Left renal pelvis (tissue), 4 donors: ENCODE results near the gene CSF1R. TPM values are rescaled to one million over a fixed set of nuclear protein-coding genes. Genes with fewer than 3 reads are reported as not detected.
"Not testable (repeated sequence)": the region's sequence is repeated elsewhere in the genome, so short reads cannot be mapped to it uniquely, and the experiment has no call there.

Experiments used
- DNase-seq, 4 donors: peaks; one replicate each; pipeline ENCODE4 v3.0.0-alpha.2; 2013; ENCODE audit warnings: low read depth in 4 of 4, low spot score in 3 of 4
- polyA plus RNA-seq, 4 donors: library from polyadenylated mRNA; unstranded; fragments of 120-200 nt; gene quantifications; one replicate each; pipeline ENCODE4 v1.2.1, GENCODE V29; 2013; ENCODE audit not compliant: insufficient read length in 4 of 4

CSF1R gene
- polyA plus RNA-seq, 4 donors: 15.4 to 36.1 (median 17.1) TPM

DNA sequence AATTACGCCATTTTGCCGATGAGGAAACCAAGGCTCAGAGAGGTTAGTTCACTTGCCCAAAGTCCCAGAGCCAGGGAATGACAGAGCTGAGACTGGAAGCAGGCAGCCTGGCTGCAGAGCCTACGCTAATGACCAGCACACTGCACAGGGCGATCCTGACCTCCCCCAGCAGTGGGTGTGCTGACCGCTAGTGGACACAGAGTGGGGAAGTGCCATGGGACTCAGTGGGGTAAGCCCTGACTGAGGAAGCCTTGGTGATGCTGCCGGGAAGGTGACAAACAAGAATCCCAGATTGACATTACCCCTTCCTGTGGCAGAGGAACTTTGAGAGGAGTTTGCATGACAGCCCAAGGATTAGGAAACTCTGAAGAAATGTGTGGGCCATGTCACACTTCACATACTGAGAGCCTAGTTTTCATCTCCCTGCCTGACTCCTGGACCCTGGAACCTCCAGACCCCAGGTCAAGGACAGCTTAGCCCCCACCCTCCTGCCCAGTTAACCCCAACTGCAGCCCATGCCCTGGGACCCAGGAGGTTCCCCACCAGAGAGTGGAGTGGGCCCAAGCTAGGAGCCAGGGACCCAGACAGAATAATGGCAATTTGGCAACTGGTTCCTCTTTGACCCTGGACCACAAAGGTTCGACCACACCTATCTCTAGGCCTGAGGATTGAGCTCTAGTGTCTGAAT, 19.7 kb upstream of the CSF1R start:
- no peak for DNase-seq

DNA sequence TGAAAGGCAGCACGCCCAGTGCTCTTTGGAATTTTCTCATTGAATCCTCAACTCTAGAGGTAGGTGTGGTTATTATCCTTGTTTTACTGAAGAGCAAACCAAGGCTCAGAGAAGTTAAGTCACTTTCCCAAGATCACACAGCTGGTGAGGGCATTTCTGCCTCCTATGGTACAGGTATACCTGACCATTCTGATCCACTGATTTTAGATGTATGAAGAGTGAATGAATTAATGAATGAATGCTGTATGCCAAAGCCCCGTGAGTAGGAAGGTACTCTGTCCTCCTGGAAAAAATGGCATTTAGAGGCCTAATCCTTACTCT, 18.2 kb upstream of the CSF1R start:
- DNase-seq: no peak

DNA sequence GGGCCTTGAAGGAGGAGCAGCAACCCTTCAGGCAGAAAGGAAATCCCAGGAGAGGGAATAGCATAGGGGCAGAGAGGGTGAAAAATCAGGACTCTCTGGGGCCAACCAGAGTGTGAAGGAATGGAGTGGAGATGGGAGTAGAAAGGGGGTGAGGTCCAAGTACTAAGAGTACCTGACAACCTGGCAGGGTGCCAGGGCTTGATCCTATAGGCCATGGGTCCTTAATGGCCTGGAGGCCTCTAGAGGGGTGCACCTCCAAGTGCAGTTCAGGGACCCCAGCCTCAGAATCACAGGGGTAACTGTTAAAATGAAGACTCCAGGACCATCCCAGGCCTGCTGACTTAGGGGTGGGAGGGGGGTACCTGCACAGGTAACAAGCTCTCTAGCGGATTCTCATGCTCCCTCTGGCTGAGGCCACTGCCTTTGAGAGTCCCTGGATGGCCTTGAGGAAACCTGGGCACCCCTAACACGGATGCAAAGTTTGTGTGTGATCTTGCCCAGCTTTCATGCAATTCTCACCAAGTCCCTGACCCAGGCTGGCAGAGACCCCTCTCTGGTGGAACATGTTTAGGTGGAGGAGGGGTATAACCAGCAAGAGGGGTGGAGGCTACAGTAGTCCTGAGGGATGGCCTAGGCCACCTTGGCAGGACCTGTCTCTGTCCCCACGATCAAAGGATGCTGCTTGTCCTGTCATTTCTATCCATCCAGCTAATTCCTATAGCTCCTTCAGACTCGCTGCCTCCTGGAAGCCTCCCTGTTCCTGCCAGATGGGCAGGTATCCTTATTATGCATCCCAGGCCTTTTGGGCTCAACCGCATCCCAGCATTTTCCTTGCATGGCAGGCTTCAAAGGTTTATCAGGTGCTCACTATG, 17.6 kb upstream of the CSF1R start:
- DNase-seq: no peak

DNA sequence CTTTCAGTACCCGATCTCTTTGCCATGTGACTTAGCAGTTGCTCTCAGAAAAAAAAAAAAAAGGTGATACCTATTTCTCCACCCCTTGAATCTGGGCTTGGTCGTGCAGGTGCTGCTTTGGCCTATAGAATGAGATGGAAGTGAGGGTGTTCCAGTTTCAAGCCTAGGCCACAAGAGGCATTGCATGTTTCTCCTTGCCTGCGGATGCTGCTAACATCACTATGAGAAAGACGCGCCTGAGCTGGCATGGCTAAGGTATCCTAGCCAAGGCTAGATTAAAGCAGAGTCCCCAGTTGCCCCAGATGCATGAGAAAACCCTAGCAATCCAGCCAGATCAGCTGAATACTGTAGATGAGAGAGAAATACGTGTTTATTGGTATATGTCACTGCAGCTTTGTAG, 14.7 kb upstream of the CSF1R start:
- no peak for DNase-seq

DNA sequence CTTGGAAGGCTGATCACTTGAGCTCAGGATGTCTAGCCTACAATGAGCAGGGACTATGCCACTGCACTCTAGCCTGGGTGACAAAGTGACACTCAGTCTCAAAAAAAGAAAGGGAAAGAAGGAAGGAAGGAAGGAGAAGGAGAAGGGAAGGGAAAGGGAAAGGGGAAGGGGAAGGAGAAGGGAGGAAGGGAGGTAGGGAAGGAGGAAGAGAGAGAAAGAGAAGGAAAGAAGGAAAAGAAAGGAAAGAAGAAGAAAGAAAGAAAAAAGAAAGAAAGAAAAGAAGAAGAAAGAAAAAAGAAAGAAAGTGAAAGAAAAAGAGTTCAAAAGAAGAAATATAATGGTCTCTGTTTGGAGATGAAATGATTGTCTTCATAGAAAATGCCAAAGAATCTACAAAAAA, 10.8 kb upstream of the CSF1R start:
- no peak for DNase-seq

DNA sequence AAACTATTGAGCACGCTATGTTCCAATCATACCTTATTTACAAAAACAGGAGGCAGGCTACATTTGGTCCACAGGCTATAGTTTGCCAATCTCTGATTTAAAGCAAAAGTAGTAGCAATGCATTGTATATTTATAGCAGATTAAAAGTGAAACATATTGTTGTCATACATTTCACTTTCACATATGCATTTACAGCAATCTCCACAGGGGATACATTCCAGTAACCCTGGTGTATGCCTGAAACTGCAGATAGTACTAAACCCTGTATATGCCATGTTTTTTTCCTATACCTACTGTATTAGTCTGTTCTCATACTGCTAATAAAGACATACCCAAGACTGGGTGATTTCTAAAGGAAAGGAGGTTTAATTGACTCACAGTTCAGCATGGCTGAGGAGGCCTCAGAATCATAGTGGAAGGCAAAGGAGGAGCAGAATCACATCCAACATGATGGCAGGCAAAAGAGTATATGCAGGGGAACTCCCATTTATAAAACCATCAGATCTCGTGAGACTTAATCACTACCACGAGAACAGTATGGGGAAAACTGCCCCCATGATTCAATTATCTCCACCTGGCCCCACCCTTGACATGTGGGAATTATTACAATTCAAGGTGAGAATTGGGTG, 5.9 kb upstream of the CSF1R start:
- DNase-seq: no peak

DNA sequence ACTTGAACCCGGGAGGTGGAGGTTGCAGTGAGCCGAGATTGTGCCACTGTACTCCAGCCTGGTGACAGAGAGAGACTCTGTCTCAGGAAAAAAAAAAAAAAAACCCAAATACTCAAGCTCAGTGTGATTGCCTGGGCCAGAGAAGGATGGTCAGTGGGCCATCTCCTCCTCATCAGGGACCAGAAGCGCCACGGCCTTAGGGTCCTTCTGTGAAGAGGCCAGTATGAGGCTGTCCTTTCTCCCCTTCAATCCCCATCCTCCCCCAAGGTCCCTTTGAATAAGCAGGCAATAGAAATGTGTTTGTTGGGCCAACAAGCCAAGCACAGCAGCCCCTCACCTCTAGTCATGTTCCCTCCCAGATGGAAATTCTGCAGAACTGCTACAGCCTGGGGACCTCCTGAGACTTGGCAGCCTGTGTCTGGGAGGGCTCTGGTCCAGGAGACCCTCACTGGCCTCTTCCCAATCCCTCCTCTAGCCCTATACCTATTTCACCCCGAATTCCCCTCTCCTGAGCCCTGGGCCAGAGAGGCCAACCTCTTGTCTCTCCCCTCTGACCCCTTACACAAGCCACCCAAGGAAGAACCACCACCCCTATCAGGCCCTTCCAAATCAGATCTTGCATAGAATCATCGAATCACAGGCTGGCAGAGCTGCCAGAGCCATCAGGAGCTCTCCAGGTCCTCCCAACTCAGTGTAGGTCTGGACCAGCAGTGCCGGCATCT, 1.0 kb downstream of the CSF1R start:
- DNase-seq: no peak

DNA sequence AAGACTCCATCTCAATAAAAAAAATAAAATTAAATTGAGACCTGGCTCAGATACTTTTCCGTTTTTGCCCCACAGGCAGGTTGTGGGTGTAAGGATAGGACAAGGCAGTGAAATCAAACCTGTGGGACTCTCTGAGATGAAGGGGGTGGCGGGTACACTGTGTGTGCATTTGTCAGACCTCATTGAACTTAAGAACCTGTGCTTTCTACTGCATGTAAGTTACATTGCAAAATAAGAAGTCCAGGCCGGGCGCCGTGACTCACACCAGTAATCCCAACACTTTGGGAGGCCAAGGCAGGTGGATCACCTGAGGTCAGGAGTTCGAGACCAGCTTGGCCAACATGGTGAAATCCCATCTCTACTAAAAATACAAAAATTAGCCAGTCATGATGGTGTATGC, 1.6 kb downstream of the CSF1R start:
- DNase-seq: not testable (repeated sequence)

DNA sequence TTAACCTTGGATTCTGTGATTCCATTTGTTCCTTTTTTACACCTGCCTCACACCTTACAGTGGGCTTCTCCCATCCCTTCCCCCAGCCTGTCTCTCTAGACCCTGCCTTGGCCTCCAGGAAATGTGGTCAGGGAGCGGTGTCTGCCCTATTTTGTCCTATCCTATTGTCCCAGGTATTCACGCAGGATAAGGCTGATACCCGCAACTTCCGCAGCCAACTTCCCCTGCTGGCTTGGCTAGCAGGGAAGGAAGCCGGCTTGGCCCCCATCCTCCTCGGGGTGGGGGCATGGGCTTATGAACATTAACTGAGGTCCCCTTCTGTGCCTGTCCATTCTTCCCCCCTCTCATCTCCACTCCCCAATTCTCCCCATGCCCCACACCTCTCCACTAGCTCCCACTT, 3.5 kb downstream of the CSF1R start:
- DNase-seq: no peak

DNA sequence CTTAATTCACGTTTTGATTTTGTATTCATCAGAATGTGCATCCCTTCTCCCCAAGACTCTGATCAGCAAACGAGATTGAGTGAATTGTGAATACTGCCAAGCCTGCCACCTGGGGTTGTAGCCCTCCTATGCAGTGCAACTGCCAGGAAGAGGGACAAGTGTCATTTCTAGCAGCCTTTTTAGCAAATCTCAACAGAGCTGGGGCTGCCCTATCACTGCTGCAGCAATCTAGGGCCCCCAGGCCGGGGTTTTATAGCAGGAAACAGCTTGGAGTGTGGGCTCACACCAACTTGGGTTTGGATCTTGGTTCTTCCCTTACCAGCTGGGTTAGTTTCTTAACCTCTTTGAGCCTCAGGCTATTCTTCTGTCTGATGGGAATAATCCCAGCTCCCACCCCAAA, 4.0 kb downstream of the CSF1R start:
- DNase-seq: no peak

DNA sequence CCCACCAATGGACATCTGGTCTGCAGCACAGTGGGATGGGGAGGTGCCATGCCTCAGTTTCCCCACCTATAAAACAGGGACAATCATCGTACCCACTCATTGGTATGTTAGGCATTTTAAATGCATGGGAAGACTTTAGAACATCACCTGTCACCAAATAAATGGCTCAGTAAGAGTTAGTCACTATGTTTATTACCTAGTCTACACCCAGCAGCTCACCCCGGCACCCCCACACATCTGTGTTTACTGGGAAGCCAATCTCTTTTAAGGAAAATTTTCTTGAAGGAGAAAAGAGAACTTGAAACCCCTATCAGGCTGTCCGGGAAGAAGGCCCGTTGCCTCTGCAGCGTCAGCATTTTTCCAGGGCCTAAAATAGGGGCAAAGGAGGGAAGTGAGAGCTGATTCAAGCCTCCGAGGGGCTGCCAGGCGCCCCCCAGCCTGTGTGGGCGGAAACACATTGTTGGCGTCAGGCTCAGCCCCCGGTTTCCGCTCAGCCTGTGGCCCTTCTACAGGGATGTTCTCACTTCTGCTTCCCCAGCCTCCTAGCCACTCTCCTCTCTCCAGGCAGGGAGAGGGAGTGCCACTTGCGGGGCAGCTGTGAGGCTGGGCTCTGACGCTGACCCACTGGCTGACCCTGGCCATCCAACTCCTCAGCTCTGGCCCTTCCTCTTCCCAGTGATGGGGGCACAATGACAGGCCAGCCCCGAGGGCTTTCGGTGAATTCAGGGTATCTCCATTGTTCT, 4.6 kb downstream of the CSF1R start:
- peak; percentile 8 to 27 (median 20) for DNase-seq

DNA sequence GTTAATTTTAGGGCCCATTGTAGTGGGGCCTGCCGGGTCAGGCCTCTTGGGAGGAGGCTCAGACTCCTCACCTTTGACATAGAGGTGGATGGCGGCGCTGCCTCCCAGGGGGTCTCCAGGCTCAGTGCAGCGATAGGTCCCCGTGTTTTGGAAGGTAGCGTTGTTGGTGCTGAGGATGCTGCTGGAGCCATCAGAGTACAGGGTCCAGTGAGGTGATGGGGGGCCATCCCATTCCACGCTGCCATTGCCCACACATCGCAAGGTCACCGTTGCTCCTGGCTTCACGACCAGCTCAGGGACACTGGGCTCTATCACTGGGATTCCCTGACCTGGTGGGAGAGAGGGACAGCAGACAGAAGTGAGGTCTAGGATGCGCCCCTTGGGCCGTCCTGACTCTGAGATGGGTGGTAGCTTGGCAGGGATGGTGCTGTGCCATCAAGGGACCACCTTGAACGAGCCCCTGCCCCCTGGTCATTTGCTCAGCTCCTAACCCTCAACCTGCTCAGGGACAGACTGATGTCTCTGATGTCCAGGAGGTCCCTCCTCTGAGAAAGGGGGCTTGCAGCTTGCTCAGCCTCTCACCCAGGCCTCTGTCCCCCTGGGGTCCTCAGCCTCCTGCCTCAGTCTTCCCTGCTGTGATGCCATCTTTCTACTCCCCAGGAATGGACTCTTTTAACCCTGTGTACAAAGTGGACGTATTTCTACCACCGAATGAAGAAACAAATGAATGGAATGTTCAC, 5.5 kb downstream of the CSF1R start:
- no peak for DNase-seq

DNA sequence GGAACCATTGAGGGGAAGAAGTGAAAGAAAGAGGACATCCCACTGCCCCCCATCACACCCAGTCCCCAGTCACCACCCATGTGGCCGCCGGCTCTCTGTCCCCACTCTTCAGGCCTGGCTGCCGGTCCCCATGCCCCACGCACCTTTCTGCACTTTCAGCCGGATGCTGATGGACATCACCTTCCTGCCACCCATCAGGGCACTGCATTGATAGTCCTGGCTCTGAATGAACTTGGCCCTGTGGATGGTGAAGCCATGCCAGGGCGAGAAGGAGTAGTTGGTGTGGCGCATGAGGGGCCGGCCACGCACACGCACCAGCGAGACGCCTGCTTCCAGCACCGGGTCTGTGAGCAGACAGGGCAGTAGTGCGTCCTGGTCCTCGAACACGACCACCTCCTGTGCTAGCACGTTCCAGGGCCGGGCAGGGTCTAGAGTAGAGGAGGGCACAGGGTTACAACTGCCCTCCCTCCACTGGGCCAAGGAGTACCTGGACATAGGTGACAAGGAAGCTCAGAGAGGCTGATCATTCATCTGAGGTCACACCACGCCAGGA, 6.4 kb downstream of the CSF1R start:
- no peak for DNase-seq

DNA sequence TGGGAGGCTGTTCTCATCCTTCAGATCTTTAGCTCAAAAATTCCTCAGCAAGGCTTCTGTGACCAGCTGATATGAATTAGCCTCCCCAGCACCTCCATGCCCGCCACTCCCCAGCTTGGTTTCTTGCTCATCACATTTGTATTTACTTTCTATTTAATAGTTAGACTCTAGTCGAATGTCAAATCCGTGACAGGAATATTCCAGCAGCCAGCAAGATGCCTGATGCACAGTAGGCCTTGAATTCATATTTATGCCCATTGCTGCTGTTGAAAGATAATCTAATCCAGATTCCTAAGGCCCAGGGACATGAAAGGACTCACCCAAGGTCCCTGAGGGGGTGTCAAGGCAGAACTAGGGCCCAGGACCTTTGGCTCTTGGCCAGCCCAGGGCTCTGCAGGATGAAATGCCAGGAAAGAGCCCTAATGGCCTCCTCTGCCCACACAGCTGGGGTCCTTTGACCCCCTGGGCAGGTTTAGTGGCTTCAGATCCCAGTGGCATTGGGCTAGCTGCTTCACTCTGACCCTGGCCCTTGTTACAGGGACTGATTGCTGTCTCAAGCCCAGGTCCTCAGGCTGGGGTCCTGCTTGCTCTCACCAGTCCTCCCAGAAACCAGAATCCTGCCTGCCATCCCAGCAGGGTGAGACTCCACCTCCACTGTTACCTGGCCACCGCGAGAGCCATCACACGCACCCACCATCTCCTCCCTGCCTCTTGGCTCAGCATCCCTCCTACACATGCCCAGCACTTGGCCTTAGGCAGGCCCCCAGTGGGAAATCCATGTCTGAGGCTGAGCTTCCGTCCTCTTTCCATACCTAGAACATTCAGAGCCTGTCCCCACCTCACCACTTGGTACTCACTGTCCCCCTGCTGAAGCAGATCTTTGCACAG, 7.3 kb downstream of the CSF1R start:
- DNase-seq: no peak

DNA sequence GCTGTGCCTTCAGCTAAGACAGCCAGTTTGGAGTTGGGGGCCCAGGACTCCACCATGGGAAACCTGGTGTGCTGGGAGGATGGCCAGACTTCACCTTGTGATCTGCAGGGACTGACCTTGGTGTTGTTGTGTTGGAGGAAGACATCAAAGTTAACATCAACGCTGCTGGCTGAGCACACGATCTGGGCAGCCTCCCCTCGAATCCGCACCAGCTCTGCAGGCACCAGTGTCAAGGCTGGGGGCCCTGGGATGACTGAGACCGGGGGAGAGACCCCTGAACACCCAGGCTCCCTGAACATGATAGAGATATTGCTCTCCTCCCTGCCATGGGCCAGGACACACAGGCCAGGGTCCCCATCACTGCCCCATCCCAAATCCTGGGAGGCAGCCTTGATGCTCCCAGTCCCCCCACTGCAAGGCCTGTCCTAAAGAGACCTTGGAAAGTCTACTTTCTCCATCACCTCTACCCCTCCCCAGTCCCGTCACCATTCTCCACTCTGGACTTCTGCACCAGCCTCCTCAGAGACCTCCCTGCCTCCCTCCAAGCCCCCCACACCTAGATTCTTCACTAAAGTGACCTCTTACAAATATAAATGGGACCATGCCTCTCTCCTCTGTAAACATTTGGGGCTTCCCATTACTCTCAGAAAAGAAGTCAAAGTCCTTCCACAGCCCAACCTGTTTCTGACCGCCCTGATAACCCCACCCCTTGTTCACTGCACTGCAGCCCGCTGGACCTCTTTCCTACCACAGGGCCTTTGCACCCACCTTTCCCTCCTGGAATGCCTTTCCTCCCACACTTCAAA, 8.2 kb downstream of the CSF1R start:
- no peak for DNase-seq

DNA sequence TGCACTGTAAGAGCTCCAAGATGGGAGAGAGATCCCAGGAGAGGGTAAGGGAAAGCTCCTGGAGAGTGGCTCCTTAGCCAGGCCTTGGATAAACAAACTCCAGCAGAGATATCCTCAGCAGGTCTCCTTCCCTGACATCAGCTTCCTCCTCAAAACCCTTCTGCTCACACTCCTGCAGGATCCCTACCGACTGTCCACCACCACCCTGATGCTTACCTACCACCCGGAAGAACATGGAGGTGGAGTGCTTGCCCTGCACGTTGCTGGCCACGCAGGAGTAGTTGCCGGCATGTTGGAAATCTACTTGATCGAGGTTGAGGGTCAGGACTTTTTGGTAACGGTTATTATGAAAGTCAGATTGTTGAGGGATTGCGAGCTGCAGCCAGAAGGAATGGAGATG, 9.3 kb downstream of the CSF1R start:
- no peak for DNase-seq

DNA sequence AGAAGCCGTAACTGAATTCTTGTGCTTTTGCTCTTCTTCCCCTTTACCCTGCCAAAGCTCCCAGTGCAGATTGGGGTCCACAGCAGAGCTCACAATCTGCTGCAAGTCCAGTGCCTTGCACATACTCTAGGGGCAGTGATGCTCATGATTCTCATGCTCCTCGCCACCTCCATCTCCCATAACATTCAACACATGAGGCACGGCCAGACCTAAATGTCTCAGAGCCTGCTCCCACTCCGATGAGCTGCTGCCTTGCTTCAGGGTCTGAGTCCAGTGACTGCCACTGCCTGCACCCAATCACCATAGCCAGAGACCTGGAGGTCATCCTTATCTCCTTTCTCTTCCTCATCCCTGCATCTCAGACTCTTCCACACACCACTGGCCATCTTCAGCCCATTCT, 10.5 kb downstream of the CSF1R start:
- no peak for DNase-seq

DNA sequence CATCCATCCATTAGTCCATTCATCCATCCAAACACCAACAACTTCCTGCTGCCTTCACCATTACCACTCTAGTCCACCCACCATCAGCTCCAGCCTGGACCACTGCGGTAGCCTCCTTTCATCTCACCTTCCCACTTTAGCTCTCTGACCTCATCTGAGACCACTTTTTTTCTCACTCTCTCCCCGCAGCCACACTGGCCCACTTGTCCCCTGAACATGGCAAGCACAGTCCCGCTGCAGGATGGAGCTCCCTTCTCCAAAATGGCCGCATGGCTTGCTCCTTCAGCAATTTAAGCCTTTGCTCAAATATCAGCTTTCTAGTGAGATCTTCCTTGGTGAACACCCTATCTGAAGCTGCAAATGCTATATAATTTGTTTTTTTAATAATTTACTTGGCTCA, 11.1 kb downstream of the CSF1R start:
- DNase-seq: no peak
